GM18870 (cell line): ENCODE measurements around the gene PKNOX2.

Experiments used
- ATAC-seq: cut with Tn5 transposase; IDR thresholded peaks from one replicate; pipeline ENCODE4 v1.9.1; 2021; ENCODE audit warnings: moderate library complexity; ENCODE audit not compliant: unreplicated experiment

The PKNOX2 gene, protein sequence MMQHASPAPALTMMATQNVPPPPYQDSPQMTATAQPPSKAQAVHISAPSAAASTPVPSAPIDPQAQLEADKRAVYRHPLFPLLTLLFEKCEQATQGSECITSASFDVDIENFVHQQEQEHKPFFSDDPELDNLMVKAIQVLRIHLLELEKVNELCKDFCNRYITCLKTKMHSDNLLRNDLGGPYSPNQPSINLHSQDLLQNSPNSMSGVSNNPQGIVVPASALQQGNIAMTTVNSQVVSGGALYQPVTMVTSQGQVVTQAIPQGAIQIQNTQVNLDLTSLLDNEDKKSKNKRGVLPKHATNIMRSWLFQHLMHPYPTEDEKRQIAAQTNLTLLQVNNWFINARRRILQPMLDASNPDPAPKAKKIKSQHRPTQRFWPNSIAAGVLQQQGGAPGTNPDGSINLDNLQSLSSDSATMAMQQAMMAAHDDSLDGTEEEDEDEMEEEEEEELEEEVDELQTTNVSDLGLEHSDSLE

DNA sequence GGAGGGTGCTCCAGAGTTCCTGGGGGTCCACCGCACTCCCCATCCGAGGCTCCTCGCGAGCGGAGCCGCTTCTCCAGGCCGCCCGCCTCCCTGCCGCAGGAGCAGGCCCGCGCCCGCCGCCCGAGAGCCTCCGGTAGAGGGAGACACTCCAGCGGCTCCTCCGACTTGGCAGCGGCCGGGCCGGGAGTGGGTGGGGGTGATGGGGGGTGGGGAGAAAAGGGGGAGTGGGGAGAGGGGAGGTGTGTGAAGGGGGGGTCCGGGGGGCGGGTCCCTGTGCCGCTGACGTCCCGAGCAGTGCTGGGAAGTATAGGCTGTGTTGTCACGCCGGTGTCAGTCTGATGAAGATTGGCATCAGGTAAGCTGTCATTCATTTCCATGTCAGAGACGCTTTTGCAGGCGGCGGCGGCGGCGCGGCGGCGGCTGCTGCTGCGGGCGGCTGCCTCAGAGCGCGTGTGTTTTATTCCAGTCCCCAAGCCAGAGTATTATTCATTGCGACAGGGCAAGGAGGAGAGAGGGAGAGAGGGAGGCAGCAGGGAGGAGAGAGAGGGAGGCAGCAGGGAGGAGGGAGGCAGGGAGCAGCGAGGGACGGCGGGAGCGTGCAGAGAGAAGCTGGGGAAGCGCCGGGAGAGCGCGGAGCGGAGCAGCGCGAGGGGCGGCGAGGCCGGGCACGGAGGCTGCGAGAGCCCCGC is at the start of gene PKNOX2:
TSS of gene PKNOX2 (plus strand) at position 330 of the 689 bp plus-strand sequence. CDS start 186,555 bp downstream, outside the sequence.
- no peak for ATAC-seq

DNA sequence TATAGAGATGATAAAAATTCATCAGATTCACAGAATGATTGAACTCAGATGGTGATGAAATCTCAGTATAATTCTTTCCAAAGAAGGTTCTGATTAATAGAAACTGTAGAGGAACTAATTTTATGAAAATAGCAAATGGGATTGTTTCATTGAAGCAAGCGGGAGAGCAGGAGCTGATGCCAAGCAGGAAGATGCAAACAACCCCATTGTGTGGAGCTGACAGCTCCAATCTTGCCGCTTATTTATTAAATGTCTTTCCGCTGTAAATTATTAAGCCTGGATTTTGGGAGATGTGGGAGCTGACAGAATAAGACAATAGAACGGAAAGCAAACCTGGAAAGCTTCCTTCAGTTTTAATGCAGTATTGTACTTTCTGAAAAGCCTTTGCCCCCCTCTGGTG is 47.1 kb upstream of the PKNOX2 start:
- no peak for ATAC-seq

DNA sequence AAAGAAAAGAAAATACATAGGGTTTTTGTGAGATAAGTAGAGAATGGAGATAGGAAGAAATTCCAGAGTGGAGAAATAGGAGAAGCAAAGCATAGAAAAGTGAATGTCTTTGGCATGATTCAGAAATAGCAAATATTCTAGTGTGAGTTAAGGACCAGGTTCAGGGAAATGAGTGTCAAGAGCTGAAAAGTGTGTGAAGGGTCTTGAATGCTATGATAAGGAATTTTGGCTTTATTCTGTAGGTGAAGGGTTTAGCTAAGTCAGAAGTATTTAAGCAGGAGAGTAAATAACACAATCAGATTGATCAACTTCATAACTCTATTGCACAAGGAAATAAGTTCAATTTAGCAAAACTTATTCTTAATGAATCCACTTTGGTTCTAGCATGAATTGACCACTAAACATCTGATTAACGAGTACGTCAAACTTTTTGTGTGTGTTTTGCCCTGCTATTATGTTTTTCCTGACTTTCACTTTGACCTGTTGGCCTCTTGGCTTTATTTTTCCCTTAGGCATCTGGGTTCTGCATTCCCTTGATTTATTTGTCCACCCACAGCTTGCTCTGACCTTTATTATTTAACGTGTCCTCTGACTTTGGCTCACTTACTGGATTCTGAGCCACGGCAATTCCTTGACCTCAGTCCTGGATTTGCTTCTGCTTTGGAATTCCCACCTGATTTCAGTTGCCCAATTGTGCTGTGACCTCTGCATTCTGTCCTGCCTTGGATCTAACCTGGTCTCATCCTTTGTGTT is 41.2 kb upstream of the PKNOX2 start:
- ATAC-seq: no peak

DNA sequence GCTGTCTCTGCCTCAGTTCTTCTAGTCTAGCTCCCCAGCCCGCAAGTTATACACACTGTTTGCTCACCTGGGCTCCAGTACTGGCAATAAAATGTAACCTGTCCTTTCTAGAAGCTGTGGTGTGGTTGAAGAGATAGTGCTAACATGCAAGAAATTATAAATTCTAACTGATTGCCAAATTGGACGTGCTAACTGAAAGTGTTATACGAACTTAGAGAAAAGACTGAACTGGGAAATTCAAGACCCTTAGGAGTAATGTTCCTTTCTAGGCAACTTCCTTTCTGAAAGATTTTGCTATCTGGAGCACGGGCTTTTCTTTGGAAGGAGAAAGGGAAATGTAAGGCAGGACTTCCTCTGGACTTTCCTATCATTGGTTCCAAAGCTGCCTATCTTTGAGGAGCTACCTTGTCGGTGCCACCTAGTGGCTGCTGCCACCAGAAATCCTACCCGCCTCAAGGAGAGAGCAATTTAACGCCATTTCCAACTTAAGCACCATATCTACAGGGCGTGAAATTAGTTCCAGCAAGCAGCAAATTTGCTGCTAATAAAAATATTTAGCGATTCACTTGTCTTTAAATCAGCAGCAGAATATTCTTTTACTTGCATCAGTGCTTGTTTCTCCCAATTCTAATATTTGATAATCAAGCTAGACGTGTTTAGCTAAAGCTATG is 40.5 kb upstream of the PKNOX2 start:
- ATAC-seq: no peak

DNA sequence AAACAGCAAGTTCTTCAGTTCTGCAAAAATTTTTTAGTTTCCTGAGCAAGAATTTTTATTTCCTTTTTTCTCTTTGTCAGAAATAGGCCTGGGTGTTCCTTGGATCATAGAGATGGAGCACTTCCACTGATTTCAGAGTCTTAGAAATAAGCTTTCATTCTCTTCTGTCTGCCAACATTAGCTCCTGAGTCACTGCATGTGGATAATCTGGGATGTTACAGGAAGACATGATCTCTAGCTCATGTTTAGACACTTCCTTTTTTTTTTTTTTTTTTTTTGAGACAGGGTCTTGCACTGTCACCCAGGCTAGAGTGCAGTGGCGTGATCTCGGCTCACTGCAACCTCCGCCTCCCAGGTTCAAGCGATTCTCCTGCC is 39.9 kb upstream of the PKNOX2 start:
- ATAC-seq: no peak

DNA sequence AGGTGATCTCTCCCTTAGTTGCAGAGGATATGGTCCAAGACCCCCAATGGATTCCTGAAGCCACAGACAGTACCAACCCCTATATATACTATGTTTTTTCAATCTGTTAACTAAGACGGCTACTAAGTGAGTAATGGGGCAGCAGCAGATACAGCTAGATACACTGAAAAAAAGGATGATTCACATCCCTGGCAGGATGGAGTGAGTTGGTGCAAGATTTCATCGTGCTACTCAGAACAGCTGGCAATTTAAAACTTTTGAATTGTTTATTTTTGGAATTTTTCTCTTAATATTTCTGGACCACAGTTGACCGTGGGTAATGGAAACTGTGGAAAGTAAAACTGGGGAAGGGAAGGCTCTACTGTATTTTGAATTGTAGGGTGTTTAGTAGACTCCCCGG is 36.1 kb upstream of the PKNOX2 start:
- ATAC-seq: no peak

DNA sequence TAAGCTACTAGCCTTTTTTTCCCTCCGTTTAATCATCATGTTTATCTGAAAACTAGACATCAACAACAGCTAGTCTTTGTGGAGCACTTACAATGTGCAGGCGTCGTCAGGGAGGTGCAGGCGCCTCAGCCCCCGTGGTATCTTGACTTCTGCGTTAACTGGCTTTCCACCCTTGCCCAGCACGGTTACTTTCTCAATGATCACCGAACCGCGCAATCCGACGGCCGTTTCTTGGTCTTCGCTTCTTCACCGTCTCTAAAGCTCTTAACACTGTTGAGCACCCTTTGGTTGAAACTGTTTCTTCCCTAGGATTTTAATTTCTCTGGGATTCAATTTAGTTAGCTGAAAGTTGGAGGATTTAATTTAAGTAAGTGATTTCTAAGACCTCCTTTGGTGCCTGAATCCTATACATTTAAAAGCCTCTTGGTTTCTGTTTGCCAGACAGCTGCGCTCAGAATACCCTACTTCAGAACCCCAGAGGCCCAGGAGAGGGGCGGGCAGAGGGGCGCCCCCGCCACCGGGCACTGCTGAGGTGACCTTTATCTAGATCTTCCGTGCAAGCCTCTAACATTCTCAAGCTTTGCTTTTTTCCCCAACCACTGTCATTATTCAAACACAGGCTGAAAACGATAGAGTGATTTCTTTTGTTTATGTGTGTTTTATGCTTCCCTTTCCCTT is 35.1 kb upstream of the PKNOX2 start:
- no peak for ATAC-seq

DNA sequence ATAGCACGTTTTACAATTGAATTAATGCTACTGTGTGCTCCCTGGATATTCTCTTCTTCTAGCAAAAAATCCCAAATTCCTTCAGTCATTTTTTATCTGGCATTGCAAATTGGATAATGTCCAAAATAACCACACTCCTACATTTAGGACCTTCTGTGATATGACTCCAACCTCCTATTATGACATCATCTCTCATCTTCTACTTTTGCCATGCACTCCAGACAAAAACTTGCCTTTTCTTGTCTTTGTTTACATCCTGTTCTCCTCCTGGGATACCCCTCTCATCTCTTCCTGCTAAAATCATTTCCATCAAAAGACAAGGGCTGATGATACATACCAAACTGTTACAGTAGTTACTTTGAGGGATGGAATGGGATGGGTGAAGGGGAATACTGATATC is 32.5 kb upstream of the PKNOX2 start:
- ATAC-seq: no peak

DNA sequence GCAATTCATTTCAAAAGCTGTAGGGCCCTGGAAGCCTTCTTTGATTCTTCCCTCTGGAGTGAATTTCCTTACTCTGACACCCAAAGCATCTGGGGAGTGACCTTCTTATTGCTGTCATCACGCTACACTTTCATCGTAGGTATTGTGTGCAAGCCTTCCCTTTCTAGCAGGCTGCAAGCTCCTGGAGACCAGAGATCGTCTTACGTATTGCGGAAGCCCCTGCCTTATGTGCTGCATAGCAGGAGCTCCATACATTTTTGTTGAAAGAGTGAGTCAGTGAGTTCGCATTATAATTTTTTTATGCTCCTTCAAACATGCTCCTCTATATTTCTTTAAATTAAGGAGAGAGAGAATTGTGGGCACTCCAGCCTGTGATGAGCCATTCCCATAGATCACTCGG is 32.0 kb upstream of the PKNOX2 start:
- ATAC-seq: no peak

DNA sequence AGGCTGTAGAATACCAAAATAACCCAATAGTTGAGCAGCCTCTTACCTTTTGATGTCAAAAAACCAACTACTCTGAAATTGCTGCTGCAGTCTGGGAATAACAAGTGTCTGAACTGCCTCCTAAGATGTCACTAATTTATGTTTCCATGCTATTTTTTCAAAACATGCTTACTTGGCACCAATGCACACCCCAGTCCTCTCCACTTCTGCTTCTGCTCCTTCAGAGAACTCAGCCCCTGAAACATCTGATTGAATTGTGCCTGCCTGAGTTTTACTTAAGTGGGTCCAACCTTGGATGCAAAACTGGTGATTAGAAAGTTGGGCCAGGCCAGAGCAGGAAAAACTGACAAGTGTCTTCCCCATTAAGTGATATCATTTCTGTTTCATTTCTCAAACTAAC is 28.6 kb upstream of the PKNOX2 start:
- no peak for ATAC-seq

DNA sequence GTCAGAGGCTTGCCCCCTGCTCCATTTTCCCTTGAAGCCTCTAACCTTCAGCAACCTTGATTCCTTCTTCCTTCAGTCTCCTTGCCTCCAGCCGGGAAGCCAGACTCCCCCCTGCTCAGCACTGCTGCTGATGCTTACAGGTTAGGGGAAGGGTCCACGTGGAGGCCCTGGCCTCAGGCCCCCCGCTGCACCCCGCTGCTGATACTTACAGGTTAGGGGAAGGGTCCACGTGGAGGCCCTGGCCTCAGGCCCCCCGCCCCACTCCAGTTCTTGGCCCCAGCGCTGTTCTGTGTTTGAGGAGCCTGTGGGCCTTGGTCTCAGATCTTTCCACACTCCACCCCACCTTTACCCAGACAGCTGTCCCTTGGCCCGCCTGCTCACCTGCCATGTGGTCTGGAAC is 25.6 kb upstream of the PKNOX2 start:
- ATAC-seq: no peak

DNA sequence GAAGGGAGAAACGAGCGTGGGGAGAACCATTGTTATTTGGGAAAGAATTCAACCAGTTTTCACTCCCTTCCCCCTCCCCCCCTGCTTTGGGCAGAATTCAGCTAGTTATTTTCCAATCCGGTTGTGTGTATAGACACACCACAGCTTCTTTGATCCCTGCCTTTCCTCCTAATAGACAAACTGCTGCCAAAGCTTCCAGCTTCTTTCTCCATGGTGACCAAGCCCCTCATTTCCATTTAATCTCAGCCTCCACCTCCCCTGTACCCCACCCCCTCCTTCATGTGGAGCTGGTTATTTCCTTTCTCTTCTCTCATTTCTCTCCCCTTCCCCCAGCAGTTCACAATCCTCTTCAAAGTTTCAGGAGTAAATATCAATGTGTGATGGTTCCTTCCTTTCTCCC is 24.8 kb upstream of the PKNOX2 start:
- no peak for ATAC-seq

DNA sequence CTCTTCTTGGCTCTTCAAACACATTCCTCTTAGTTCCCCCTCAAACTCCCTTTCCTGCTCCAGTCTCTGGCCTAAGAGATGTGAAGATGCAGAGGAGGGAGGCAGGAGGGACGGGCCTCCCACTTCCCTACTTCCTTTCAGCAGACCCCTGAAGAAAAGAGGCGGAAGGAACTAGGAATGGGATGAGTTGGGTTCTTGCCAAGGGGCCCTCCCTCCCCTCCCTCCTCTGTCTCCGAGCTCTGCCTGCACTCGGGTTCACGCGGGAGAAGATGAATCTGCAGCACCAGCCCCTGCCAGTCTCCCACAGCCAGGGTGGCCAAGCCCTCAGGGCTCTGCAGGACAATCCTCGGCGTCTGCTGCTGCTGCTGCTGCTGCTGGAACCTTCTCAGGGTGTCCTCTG is 24.3 kb upstream of the PKNOX2 start:
- no peak for ATAC-seq

DNA sequence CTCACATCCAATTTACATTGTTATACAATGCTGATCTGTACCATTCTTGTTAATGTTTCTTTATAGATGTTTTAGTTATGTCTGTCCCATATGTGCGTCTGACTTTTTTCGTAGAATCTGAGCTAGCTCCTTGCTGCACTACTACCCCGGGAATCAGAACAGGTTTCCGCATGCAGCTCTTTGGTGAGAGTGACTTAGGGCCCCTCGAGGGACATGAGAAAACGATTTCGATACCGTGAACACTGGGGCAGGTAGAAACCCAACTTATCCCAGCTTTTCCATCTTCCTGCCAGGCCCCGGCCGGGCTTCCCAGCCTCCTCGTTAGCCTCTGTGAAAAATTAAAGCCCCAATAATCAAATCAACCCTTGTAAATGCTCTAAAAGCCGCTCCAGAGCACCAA is 23.4 kb upstream of the PKNOX2 start:
- no peak for ATAC-seq

DNA sequence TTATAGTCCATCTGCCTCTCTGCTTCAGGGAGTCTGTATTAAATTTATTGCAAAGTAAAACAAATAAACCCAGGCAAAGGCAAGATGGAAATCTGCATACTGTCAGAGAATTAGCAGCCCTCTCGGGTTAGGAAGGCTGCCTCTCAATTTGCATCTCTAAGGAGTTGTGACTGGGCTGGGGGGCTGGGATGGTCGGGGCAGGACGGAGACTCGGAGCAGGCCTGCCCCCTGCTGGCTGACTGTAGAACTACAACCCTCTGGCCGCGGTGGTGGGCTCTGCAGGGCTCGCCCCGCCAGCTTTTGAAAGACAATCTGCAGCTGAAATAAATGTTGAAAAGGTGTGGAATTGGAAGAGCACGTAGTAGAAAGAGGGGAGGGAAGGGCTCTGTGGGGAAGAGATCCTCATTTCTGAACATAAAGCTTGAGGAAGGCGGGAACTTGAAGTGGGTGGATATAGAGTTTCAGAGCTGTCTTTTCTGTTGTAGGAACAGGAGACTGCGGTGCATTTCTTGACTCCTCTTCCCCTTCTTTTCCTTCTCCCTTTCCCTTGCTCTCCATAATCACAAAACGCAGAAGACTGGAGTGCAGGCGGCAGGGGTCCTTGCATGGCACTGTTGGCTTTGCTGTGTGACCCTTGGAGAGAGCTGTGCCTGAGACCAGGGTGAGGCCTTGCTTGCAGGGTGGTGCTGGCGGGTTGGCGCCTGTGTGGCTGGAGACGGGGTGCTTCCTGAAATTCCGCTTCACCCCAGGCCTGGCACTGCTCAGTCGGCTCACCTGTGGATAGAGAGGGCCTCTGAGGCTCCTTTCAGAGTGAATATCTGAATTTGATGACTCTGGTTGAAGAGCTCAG is 22.6 kb upstream of the PKNOX2 start:
- no peak for ATAC-seq

DNA sequence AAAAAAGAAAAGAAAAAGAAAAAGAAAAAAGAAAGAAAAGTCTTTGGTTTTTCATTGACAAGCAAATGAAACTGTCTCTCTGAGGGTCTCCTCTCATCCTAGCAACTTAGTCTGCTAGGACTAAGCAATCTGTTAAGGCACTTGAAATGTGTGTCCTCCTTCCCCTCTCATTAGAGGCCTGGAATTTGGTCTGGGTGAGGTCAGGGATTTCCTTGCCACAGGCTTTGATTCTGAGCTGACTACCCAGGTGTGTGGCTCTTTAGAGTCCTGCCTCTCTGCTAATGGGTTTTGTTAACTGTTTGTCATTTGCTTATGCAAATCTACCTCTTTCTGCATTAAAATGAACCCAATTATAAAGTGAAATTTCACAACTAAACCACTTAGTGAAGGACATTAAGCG is 18.3 kb upstream of the PKNOX2 start:
- ATAC-seq: no peak

DNA sequence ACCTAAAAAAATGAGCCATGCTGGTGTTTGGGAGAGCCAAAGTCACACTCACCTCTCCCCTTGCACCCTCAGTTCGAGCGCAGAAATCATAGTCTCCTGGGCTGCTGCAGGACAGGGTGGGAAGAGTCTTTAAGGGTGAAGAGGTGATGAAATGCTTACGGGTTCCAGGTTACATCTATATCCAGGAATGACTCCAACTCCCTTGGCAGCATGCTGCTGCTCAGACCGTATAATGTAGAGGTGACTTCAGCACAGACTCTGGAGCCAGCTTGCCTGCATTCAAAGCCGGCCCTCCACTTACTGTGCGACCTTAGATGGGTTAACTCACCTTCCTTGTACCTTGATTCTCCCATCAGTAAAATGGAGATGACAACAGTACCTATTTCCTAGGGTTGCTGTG is 17.3 kb upstream of the PKNOX2 start:
- ATAC-seq: no peak

DNA sequence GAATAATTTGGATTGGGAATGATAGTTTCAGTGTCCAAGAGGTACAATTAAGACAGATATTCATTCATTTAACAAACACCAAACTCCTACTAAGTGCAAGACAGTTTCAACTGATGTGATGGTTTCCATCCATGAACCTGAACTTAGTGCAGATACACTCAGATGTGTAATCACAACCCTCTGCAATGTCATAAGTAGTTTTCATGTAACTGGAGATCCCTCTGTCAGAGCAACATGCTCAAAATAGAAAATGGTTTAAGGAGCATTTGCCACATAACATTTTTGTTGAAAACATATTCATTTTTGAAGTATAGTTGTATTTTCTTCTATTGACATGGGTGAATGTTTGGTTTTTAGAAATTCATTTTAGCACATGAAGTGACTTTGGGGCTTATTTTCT is 16.5 kb upstream of the PKNOX2 start:
- ATAC-seq: no peak

DNA sequence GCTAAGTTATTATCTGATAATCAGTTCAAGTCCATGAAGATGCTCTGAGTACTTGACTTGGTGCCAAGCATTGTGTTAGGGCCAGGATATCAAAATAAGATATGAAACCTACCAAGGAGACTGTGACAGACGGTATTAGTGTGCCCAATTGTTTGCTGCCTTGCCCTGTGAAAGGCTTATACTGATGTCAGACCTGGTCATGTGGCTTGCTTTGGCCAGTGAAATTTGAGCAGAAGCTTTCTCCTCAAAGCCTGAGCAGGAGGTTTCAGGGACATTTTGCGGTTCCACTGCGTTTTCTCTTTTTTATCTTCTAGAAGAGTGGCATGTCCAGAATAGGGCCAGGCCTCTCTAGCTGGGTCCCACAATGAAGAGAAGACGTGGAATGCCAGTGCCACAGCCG is 15.8 kb upstream of the PKNOX2 start:
- no peak for ATAC-seq

DNA sequence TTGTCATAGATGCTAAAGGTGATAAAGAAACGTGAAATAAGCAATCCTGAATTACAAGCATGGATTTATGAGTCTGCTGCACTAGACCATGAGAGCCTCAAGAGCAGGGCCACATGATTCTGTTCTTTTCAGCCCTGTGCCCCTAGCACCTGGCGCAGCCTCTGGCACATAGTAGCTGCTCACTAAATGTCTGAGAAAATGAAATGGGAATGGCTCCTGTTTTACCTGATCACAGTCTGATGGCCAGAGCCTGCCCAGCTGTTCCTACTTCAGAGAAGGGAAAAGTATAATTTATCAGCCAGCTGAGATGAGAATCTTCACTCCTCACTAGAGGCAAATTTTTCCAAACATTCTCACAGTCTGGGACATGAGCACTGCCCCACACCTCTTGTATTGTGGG is 10.7 kb upstream of the PKNOX2 start:
- ATAC-seq: no peak
